IPS-NIHi7 (cell line): ENCODE data around the gene PHYKPL.
A peak's percentile ranks its signal among the peaks of the same experiment; 100 is the strongest.
"Not testable (repeated sequence)": the region's sequence is repeated elsewhere in the genome, so short reads cannot be mapped to it uniquely, and the experiment has no call there.

Source experiments
- DNase-seq: peaks from one replicate; pipeline ENCODE4 v3.0.0; 2012; ENCODE audit warnings: mixed read lengths; ENCODE audit errors: extremely low spot score

The PHYKPL gene

GRCh38 chr5:178239626-178240301, 7.2 kb upstream of the PHYKPL start:
- peak; percentile 11 for DNase-seq

GRCh38 chr5:178238711-178239592, 6.3 kb upstream of the PHYKPL start:
- no peak for DNase-seq

- no peak for DNase-seq
Observed at GRCh38 chr5:178238313-178238635, 5.7 kb upstream of the PHYKPL start.

DNA sequence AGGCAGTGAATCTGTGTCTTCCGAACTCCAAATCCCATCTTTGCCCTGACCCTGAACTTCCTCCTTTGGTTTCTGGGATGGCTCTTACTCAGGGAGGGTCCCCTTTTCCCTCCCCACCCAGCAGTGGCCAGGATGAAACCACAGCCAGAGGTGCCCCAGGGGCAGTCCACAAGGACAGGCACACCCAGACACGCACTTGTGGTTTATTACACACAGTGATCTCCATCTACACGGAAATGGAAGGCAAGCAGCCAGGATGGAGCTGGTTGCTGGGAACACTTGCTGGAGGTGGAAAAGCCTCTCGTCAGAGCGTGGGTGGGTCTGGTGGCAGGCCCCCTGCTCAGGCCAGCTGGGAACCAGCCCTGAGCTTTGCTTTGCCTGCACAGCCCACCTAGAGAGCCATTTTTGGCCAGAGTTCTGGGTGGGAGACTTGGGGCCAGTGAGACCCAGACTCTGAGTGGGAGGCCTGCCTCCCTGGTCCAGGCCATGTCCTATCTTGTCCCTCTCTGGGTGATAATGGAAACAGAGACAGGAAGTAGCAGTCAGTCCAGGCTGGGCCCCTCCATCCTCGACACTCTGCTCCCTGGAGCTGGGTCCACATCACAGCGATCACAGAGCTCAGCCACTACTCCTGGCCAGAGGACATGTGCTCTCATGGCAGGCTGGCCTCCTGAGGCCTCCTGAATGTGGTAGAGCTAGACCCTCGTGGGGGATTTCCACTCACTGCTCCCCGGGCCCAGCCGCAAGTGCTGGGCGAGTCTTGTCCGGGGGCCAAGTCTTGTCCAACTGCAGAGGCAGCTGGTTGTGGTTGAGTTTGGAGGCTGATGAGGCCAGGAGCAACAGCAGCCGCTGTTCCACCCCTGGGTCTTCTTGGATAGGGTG, 5.1 kb upstream of the PHYKPL start:
- no peak for DNase-seq

GRCh38 chr5:178236679-178237078, 4.1 kb upstream of the PHYKPL start:
- no peak for DNase-seq

DNA sequence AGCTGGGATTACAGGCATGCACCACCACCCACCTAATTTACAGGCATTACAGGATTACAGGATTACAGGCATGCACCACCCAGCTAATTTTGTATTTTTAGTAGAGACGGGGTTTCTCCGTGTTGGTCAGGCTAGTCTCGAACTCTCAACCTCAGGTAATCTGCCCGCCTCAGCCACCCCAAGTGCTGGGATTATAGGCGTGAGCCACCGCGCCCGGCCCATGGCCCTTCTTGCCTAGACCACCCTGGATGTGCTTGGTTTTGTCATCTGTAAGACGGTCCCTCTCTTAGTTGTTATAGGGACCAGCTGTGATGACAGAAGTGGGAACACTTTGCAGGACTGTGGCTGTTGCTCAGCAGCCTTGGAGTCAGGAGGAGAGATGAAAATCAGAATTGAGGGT, 3.5 kb upstream of the PHYKPL start:
- no peak for DNase-seq

DNA sequence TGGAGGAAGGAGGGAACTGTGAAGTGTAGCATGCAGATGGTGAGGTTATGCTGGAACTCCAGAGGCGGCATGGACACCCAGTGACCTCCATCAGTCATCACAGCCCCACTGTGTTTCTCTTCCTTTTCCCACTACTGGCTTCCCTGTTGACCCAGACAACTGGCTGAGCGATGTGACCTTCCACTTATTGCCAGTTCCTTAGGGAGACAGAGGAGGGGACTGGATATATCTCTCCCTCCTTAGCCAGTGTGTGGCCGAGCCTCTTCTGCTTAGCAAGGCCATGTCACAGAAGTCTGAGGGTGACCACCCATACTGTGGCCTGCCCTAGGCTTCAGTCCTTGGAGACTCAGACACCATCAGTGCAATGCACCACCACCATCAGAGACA, 3.0 kb upstream of the PHYKPL start:
- no peak for DNase-seq

DNA sequence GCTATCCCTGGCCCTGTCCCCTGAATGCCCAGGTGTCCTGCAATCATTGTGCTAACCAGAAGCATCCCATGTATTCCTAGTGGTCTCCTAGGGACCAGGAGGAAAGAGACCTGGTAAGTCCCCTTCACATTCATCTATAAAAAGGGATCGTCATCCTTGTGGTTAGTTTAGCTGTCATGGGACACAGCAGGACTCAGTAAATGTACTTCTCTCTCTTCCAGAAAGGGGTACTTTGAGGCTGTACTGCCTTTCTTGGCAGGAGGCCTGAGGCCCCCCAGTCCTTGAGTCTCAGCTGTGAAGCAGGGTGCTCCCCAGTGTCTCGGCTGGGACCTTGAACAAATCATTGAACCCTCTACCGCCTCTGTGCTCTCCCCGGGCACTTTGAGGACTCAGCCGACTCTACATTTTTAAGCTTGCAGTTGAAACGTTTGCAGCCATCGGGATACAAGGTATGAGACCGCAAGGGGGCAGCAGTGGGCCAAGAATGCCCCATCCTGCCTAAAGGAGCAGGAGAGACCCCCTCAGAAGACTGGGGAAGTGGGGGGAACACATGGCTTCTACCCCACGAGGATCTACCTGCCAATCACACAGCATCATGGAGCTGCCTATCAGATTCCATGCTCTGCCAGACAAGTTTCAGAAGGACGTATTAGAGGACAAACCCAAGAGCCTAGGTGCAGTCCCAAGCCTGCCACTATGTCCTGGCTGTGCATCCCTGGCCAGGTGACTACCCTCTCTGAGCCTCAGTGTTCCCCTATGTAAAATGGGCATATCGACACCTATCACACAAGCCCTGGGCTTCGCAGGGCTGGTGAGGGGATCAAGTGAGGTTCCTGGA, 2.4 kb upstream of the PHYKPL start:
- peak; percentile 93 for DNase-seq

DNA sequence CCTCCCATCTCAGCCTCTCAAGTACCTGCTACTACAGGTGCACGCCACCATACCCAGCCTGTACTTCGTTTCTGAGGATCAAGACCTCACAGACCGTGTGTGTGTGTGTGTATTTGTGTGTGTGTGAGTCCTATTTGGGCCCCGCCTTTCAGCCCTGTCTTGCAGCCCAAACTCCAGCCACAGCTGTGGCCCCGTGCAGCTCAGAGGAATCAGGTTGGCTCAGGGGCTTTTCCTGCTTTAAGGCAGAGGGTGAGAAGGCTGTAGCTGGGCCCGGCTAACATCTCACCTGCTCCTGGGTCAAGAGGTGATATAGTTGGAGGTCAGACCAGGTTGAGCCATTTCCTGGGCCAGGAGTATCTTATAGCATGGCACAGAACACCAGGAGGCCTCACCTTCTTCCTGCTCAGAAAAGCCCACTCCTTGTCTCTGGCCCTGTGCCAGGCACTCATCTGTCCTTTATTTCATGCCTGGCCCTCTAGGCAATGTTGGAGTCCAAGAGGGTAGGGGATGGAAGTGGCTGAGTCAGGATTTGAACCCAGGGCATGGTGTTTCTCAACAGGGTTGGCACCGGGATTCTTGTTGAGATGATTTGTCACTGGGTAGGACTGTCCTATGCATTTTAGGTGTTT, 1.6 kb upstream of the PHYKPL start:
- DNase-seq, result no peak

GRCh38 chr5:178232920-178233429, 373 bp upstream of the PHYKPL start:
- DNase-seq, result no peak

- DNase-seq, result peak; percentile 7
Observed at GRCh38 chr5:178231539-178232123, 971 bp downstream of the PHYKPL start.

GRCh38 chr5:178230879-178231538, 1.6 kb downstream of the PHYKPL start:
- no peak for DNase-seq

DNA sequence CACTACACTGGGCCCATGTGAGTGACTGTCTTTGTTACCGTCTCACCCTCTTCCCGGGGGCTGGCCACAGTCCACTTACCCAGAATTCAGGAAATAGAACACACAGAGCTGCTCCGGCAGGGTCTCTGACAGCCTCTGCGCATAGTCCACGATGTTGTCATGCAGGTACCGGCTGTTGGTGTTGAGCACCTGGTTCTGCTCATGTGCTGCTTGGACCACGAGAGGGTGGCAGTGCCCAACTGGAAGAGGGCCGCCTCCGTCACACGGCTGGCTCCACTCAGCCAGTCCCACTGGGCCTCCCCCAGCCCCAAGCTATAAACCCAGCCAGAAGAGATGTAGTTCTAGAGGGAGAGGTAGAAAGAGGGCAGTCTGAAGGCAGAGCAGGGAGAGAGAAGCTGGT, 2.7 kb downstream of the PHYKPL start:
- no peak for DNase-seq

DNA sequence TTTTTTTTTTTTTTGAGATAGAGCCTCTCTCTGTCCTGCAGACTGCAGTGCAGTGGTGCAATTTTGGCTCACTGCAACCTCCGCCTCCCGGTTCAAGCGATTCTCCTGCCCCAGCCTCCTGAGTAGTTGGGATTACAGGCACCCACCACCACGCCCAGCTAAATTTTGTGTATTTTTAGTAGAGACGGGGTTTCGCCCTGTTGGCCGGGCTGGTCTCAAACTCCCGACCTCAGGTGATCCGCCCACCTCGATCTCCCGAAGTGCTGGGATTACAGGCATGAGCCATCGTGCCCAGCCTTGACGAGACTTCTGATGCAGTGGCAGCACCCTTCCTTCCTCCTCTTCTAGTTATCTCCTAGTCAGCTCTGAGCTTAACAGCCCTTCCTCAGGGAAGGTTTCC, 3.5 kb downstream of the PHYKPL start:
- DNase-seq, result not testable (repeated sequence)

DNA sequence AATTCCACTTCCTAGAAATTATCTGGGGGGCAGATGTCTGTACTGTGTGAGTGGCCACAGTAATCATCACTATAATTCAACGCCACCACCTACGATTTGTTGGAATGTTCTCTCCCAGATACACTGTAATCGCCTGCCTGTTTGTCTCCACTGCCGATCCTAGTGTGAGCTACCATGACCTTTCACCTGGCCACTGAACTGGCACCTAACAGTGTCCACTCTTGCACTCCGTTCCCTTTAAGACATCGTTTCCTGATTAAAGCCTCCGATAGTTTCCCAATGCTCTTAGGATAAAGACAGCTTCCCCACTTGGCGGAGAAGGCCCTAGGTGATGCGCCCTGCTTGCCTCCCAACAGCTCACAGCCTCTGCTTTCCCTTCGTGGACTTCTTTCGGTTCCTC, 4.0 kb downstream of the PHYKPL start:
- DNase-seq, result no peak

GRCh38 chr5:178227929-178228328, 4.7 kb downstream of the PHYKPL start:
- no peak for DNase-seq

DNA sequence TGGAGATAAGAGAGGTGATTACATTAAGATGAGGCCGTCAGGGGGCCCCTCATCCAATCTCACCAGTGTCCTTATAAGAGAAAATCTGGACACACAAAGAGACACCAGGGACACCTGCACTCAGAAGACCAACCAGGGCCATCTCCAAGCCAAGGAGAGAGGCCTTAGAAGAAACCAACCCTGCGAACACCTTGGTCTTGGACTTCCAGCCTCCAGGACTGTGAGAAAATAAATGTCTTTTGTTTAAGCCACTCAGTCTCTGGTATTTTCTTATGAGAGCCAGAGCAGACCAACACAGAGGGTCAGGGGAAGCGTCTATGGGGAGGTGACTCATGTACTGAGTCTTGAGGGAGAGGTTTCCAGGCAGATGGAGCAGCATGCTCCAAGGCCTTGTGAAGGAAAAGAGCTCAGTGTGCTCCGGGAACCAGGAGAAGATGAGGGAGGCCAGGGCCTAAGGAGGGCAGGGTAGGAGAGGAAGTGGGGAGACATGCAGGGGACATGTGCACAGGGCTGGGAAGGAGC, 5.4 kb downstream of the PHYKPL start:
- DNase-seq, result no peak

GRCh38 chr5:178225174-178225573, 7.4 kb downstream of the PHYKPL start:
- DNase-seq, result no peak

GRCh38 chr5:178224403-178224802, 8.2 kb downstream of the PHYKPL start:
- DNase-seq, result no peak
